Left lung (tissue), 10 donors: ENCODE data around the gene PAX5. TPM values are rescaled to one million over a fixed set of nuclear protein-coding genes. Genes with fewer than 3 reads are reported as not detected.

Experiments used
- ATAC-seq: fragments of 200-7000 bp; cut with Tn5 transposase; one replicate; pipeline ENCODE4 v1.9.1; 2020; ENCODE audit warnings: moderate library complexity
- DNase-seq, 4 donors: peaks; one replicate each; pipeline ENCODE4 v3.0.0-alpha.2; 2013 to 2020
- H3K27ac ChIP-seq, 2 donors: fragments of 200-600 bp; sonication (generic) in 1 of 2; one replicate each; pipeline versions ENCODE4 v1.5.0 to v1.8.0; 2020 to 2021
- H3K27me3 ChIP-seq, 2 donors: fragments of 200-600 bp; sonication (generic) in 1 of 2; one replicate each; pipeline versions ENCODE4 v1.5.0 to v1.8.0; 2020 to 2021
- H3K36me3 ChIP-seq, 2 donors: fragments of 200-600 bp; sonication (generic) in 1 of 2; one replicate each; pipeline versions ENCODE4 v1.5.0 to v1.8.0; 2020 to 2021
- H3K4me1 ChIP-seq, 2 donors: fragments of 200-600 bp; one replicate each; pipeline ENCODE4 v1.8.0; 2021
- H3K4me3 ChIP-seq, 2 donors: fragments of 200-600 bp; sonication (generic) in 1 of 2; one replicate each; pipeline versions ENCODE4 v1.5.0 to v1.8.0; 2020 to 2021; ENCODE audit warnings: mild to moderate bottlenecking in 1 of 2
- H3K9me3 ChIP-seq, 2 donors: fragments of 200-600 bp; sonication (generic) in 1 of 2; one replicate each; pipeline versions ENCODE4 v1.5.0 to v1.8.0; 2020 to 2021
- intact Hi-C, 2 donors: fragments of 100-400 bp; cut with DNase I; formaldehyde crosslinking; loops; one replicate each; pipeline versions ENCODE4 v1.11.2 to v1.14.2; 2022
- polyA plus RNA-seq, 6 donors: library from polyadenylated mRNA; unstranded; fragments of 120-200 nt; gene quantifications; one replicate each; pipeline ENCODE4 v1.2.1, GENCODE V29; 2013; ENCODE audit not compliant: insufficient read length in 6 of 6
- total RNA-seq, 2 donors: library from RNA; stranded (reverse); fragmentation: NEBNext Ultra II Directional; extraction: Animal tissue kit (Norgen Biotek cat#: 25700); gene quantifications; one replicate each; pipeline ENCODE4 v1.2.1, GENCODE V29; 2021
- TF ChIP-seq, protein P1 (sequence below), 2 donors: fragments of 200-600 bp; sonication (generic) in 1 of 2; IDR thresholded peaks; one replicate each; pipeline versions ENCODE4 v1.5.0 to v1.8.0; 2021; ENCODE audit warnings: antibody characterized with exemption in 2 of 2
- donor health status: DM: no; HTN: yes; CAD: no.
- donor health status: DM: no; HTN: no; CAD: no.

The PAX5 gene
- total and polyA plus RNA-seq, 8 donors = 0.03 to 0.65 (median 0.13) TPM

DNA sequence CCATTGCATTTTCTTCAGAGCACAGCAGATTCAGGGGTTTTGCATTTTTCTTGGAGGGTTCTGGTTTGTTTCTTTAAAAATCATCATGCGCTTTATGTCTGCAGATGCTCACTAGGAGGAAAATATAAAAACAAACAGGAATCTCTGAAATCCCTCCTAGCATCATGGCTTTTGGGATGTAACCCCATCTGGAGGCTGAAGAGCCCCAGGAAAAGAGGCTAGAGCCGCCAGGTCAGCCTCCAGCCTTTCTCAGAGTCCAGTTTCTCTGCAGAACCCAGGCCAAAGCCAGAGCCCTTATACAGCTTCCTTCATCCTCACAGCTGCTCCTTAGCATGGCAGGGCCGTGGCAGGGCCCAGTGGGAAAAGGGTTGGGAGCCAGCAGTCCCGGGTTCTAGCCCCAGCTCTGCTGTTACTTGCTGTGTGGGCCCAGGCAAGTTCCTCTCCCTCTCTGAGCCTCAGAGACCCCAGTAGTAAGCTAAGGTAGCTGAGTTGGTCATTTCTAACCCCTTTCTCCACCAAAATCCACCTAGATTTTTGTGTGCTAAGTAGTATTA lies 62.1 kb downstream of the PAX5 start:
- TF ChIP-seq, protein P1, sequence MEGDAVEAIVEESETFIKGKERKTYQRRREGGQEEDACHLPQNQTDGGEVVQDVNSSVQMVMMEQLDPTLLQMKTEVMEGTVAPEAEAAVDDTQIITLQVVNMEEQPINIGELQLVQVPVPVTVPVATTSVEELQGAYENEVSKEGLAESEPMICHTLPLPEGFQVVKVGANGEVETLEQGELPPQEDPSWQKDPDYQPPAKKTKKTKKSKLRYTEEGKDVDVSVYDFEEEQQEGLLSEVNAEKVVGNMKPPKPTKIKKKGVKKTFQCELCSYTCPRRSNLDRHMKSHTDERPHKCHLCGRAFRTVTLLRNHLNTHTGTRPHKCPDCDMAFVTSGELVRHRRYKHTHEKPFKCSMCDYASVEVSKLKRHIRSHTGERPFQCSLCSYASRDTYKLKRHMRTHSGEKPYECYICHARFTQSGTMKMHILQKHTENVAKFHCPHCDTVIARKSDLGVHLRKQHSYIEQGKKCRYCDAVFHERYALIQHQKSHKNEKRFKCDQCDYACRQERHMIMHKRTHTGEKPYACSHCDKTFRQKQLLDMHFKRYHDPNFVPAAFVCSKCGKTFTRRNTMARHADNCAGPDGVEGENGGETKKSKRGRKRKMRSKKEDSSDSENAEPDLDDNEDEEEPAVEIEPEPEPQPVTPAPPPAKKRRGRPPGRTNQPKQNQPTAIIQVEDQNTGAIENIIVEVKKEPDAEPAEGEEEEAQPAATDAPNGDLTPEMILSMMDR (IDR thresholded peaks at IDR 0.05) = no peak

GRCh38 chr9:36970007-36970888 lies 63.8 kb downstream of the PAX5 start:
- Histone ChIP-seq H3K4me1 (no peaks in the 10 kb centered on the region), H3K4me3 (no peak overlapping the region), H3K27me3 (no peaks in the 10 kb centered on the region), H3K27ac (no peak overlapping the region), H3K36me3 (no peaks in the 10 kb centered on the region), H3K9me3 (no peaks in the 10 kb centered on the region)
- DNase-seq (no peak), ATAC-seq (no peak)
- intact Hi-C loops = no loop called here
- TF ChIP-seq, protein P1 (IDR thresholded peaks at IDR 0.05) = no peak

More for the DNA sequence above, 62.1 kb downstream of the PAX5 start:
- intact Hi-C loops = no loop called here
- DNase-seq (no peak), ATAC-seq (no peak)
- Histone ChIP-seq H3K4me3 (no peak overlapping the region), H3K27me3 (no peaks in the 10 kb centered on the region), H3K27ac (no peak overlapping the region), H3K9me3 (no peaks in the 10 kb centered on the region), H3K4me1 (no peaks in the 10 kb centered on the region), H3K36me3 (no peaks in the 10 kb centered on the region)

DNA sequence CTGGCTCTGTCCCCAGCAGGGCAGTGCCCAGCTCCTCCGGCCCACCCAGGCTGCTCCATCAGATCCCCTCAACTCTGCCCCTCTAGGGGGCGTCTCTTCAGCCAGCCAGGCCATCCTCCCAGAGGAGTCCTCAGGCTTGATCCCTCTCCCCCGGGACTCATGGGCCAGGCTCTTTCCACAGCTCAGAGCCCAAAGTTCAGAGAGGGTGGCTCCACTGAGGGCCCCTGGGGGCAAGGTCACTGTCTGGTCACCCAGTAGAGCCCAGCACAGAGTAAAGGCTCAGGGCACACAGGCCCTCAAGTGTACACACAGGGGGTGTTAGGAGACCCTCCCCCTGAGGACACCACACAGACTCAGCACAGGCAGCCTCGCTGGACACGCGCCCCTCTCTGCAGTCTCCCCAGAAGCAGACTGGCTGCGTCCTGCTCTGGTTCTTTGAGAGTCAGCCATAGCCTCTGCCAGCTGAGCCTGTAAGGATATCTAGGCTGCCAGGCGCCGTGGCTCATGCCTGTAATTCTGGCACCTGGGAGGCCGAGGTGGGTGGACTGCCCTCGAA lies 64.8 kb downstream of the PAX5 start:
- Histone ChIP-seq H3K4me3 (no peak overlapping the region), H3K36me3 (no peaks in the 10 kb centered on the region), H3K27me3 (no peaks in the 10 kb centered on the region), H3K27ac (no peak overlapping the region), H3K4me1 (no peaks in the 10 kb centered on the region), H3K9me3 (no peaks in the 10 kb centered on the region)
- intact Hi-C loops = no loop called here
- DNase-seq (no peak), ATAC-seq (no peak)
- TF ChIP-seq, protein P1 (IDR thresholded peaks at IDR 0.05) = no peak

DNA sequence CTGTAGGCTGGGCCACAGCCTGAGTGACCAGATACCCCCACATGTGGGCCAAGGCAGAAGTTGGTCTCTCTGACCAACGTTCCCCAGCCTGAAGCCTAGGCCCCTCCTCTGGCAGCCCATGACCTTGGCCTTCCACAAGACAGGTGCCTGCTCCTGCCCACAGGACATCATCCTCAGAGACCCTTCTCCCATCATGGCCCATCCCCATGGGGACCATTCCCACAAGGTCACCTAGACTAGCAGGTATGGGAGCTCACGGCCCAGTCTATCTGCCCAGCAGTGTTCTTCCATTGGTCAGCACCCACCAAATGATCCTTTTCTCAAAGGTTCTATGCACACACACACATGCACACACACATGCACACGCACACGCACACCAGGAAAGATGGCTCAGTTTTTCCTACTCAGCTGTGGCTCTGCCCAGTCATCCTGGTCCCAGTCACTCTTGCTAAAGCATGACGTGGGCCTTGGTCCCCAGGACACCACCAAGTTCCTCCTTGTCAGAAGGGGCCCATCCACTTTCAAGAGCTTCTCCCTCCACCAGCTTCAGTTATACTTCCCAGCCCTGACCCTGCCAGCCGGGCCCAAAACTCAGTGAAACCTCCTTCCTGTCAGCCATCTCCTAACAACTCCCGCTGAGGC lies 65.4 kb downstream of the PAX5 start:
- H3K9me3 ChIP-seq = no peaks in the 10 kb centered on the region
- TF ChIP-seq, protein P1 (IDR thresholded peaks at IDR 0.05) = no peak
- H3K36me3 ChIP-seq = no peaks in the 10 kb centered on the region
- H3K27me3 ChIP-seq = no peaks in the 10 kb centered on the region
- intact Hi-C loops = no loop called here
- no peaks in the 10 kb centered on the region for H3K4me1 ChIP-seq
- H3K4me3 ChIP-seq = no peak overlapping the region
- ATAC-seq (no peak), DNase-seq (no peak)
- H3K27ac ChIP-seq = no peak overlapping the region

- H3K27ac ChIP-seq = no peak overlapping the region
- no peak for ATAC-seq
- DNase-seq = no peak
- TF ChIP-seq, protein P1 (IDR thresholded peaks at IDR 0.05) = no peak
- H3K27me3 ChIP-seq = no peaks in the 10 kb centered on the region
- no peaks in the 10 kb centered on the region for H3K36me3 ChIP-seq
- intact Hi-C loops = no loop called here
- no peaks in the 10 kb centered on the region for H3K4me1 ChIP-seq
- no peak overlapping the region for H3K4me3 ChIP-seq
- no peaks in the 10 kb centered on the region for H3K9me3 ChIP-seq
Observed at GRCh38 chr9:36967997-36968396, 66.1 kb downstream of the PAX5 start.
